Measurements from ENCODE around the gene AMD1.

Gene AMD1

GRCh38 chr6:110849781-110850180 lies 24.8 kb upstream of the AMD1 start:
- Histone ChIP-seq H2AFZ (ENCODE audit: low read length) (no peak overlapping the region), H4K20me1 (ENCODE audit: insufficient read depth, low read length, poor library complexity, severe bottlenecking) (no peaks in the 10 kb centered on the region), H3K27me3 (ENCODE audit: insufficient read depth, low read length, poor library complexity, severe bottlenecking) (no peaks in the 10 kb centered on the region), H3F3A (ENCODE audit: low read depth) (no peaks in the 10 kb centered on the region), H3K9me3 (ENCODE audit: insufficient read depth, low read depth, low read length) (no peaks in the 10 kb centered on the region), H3K36me3 (ENCODE audit: insufficient read depth, low read length) (no peaks in the 10 kb centered on the region), H3K4me2 (ENCODE audit: low read depth, low read length, poor library complexity, severe bottlenecking) (no peak overlapping the region), H3K79me2 (ENCODE audit: insufficient read depth, low read length) (no peaks in the 10 kb centered on the region), H3K4me1 (ENCODE audit: insufficient read depth, low read length, poor library complexity, severe bottlenecking) (no peaks in the 10 kb centered on the region), H3K9ac (ENCODE audit: low read depth, low read length, poor library complexity, severe bottlenecking) (no peak overlapping the region), H3K4me3 (ENCODE audit: low read length, poor library complexity, severe bottlenecking) (no peak overlapping the region), H3K9me2 (replicated peaks; ENCODE audit: low read depth, low read length) (no peaks in the 10 kb centered on the region)
- no peak for TF ChIP-seq EZH2phosphoT487 (IDR thresholded peaks at IDR 0.05; ENCODE audit: borderline replicate concordance)
- no peak for TF ChIP-seq CTCF (conservative IDR thresholded peaks at IDR 0.05; ENCODE audit: low read length)

- TF ChIP-seq CTCF (conservative IDR thresholded peaks at IDR 0.05; ENCODE audit: low read length), result no peak
- TF ChIP-seq EZH2phosphoT487 (IDR thresholded peaks at IDR 0.05; ENCODE audit: borderline replicate concordance), result no peak
Measured at GRCh38 chr6:110852773-110853172, 21.8 kb upstream of the AMD1 start.

GRCh38 chr6:110853754-110854477 lies 20.7 kb upstream of the AMD1 start:
- Histone ChIP-seq H3K4me2 (ENCODE audit: low read depth, low read length, poor library complexity, severe bottlenecking) (no peak overlapping the region), H3K9me2 (replicated peaks; ENCODE audit: low read depth, low read length) (no peaks in the 10 kb centered on the region), H3K4me1 (ENCODE audit: insufficient read depth, low read length, poor library complexity, severe bottlenecking) (no peaks in the 10 kb centered on the region), H3K27me3 (ENCODE audit: insufficient read depth, low read length, poor library complexity, severe bottlenecking) (no peaks in the 10 kb centered on the region), H2AFZ (ENCODE audit: low read length) (no peak overlapping the region), H3K36me3 (ENCODE audit: insufficient read depth, low read length) (no peaks in the 10 kb centered on the region), H3K79me2 (ENCODE audit: insufficient read depth, low read length) (no peaks in the 10 kb centered on the region), H3F3A (ENCODE audit: low read depth) (no peaks in the 10 kb centered on the region), H3K9me3 (ENCODE audit: insufficient read depth, low read depth, low read length) (no peaks in the 10 kb centered on the region), H3K4me3 (ENCODE audit: low read length, poor library complexity, severe bottlenecking) (no peak overlapping the region), H3K9ac (ENCODE audit: low read depth, low read length, poor library complexity, severe bottlenecking) (no peak overlapping the region), H4K20me1 (ENCODE audit: insufficient read depth, low read length, poor library complexity, severe bottlenecking) (no peaks in the 10 kb centered on the region)
- TF ChIP-seq CTCF (conservative IDR thresholded peaks at IDR 0.05; ENCODE audit: low read length) (no peak), EZH2phosphoT487 (IDR thresholded peaks at IDR 0.05; ENCODE audit: borderline replicate concordance) (no peak)

More at GRCh38 chr6:110852773-110853172, 21.8 kb upstream of the AMD1 start:
- Histone ChIP-seq H3K9me2 (replicated peaks; ENCODE audit: low read depth, low read length) (no peaks in the 10 kb centered on the region), H3K4me2 (ENCODE audit: low read depth, low read length, poor library complexity, severe bottlenecking) (no peak overlapping the region), H3K36me3 (ENCODE audit: insufficient read depth, low read length) (no peaks in the 10 kb centered on the region), H4K20me1 (ENCODE audit: insufficient read depth, low read length, poor library complexity, severe bottlenecking) (no peaks in the 10 kb centered on the region), H3K4me1 (ENCODE audit: insufficient read depth, low read length, poor library complexity, severe bottlenecking) (no peaks in the 10 kb centered on the region), H3K79me2 (ENCODE audit: insufficient read depth, low read length) (no peaks in the 10 kb centered on the region), H3K9ac (ENCODE audit: low read depth, low read length, poor library complexity, severe bottlenecking) (no peak overlapping the region), H3K27me3 (ENCODE audit: insufficient read depth, low read length, poor library complexity, severe bottlenecking) (no peaks in the 10 kb centered on the region), H3K9me3 (ENCODE audit: insufficient read depth, low read depth, low read length) (no peaks in the 10 kb centered on the region), H2AFZ (ENCODE audit: low read length) (no peak overlapping the region), H3K4me3 (ENCODE audit: low read length, poor library complexity, severe bottlenecking) (no peak overlapping the region), H3F3A (ENCODE audit: low read depth) (no peaks in the 10 kb centered on the region)

Measured in Loucy (cell line).